Measurements from ENCODE around the gene ZHX3. TPM values are rescaled to one million over a fixed set of nuclear protein-coding genes. Genes with fewer than 3 reads are reported as not detected.
A peak's percentile ranks its signal among the peaks of the same experiment; 100 is the strongest.

The ZHX3 gene
- total RNA-seq, 2 donors from 2014 or later, result 10.9 to 11.9 TPM

- ATAC-seq (no peak), DNase-seq (no peak)
- Histone ChIP-seq H3K4me3 (no peak overlapping the region), H3K9me3 (no peaks in the 10 kb centered on the region), H3K36me3 (replicated peaks in 1 of 2; ENCODE audit: insufficient read depth in 1 of 2, low read depth in 2 of 2) (no peaks in the 10 kb centered on the region), H3K4me1 (peaks cover 14% of the 10 kb centered on the region), H3K27ac (peak overlapping the region in 1 of 4 donors; percentile 44), H3K27me3 (no peaks in the 10 kb centered on the region)
- intact Hi-C loops (cut with DNase I), result no loop called here
- WGBS, 2 donors, result 83 to 97% methylated on average over 1 of the region's 1 CpG
- TF ChIP-seq, protein P1, sequence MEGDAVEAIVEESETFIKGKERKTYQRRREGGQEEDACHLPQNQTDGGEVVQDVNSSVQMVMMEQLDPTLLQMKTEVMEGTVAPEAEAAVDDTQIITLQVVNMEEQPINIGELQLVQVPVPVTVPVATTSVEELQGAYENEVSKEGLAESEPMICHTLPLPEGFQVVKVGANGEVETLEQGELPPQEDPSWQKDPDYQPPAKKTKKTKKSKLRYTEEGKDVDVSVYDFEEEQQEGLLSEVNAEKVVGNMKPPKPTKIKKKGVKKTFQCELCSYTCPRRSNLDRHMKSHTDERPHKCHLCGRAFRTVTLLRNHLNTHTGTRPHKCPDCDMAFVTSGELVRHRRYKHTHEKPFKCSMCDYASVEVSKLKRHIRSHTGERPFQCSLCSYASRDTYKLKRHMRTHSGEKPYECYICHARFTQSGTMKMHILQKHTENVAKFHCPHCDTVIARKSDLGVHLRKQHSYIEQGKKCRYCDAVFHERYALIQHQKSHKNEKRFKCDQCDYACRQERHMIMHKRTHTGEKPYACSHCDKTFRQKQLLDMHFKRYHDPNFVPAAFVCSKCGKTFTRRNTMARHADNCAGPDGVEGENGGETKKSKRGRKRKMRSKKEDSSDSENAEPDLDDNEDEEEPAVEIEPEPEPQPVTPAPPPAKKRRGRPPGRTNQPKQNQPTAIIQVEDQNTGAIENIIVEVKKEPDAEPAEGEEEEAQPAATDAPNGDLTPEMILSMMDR (IDR thresholded peaks at IDR 0.05), result no peak
- no peak for TF ChIP-seq POLR2A (IDR thresholded peaks at IDR 0.05)
Observed at GRCh38 chr20:41222296-41222695, 95.2 kb downstream of the ZHX3 start.

GRCh38 chr20:41221614-41222218, 95.8 kb downstream of the ZHX3 start:
- Histone ChIP-seq H3K36me3 (replicated peaks in 1 of 2; ENCODE audit: insufficient read depth in 1 of 2, low read depth in 2 of 2) (no peaks in the 10 kb centered on the region), H3K27ac (no peak overlapping the region), H3K27me3 (no peaks in the 10 kb centered on the region), H3K4me1 (peaks cover 11% of the 10 kb centered on the region), H3K9me3 (no peaks in the 10 kb centered on the region), H3K4me3 (no peak overlapping the region)
- intact Hi-C loops (cut with DNase I), result no loop called here
- WGBS, 2 donors, result 85 to 94% methylated on average over 5 of the region's 5 CpGs
- TF ChIP-seq POLR2A (IDR thresholded peaks at IDR 0.05), result no peak
- TF ChIP-seq, protein P1 (IDR thresholded peaks at IDR 0.05), result no peak
- no peak for DNase-seq
- ATAC-seq, result no peak

DNA sequence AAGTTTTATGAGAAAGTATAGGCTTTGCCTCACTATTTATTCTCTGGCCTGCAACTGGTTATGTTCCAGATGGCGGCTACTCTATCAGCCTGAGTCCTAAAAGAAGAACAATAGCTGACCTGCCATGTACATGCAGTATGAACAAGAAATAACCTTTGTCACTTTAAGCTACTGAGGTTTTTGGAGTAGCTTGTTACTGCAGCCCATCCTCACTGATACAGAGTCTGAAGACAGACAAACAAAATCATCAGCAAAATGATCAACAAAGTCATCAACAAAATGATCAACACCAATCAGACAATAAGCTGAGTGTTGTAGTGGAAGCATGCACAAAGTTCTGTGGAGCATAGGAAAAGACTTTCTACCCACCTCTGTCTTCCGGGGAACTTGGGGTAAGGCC, 97.7 kb downstream of the ZHX3 start:
- Histone ChIP-seq H3K27ac (no peak overlapping the region), H3K27me3 (no peaks in the 10 kb centered on the region), H3K9me3 (no peaks in the 10 kb centered on the region), H3K4me1 (peaks cover 9% of the 10 kb centered on the region), H3K36me3 (replicated peaks in 1 of 2; ENCODE audit: insufficient read depth in 1 of 2, low read depth in 2 of 2) (no peaks in the 10 kb centered on the region), H3K4me3 (no peak overlapping the region)
- TF ChIP-seq, protein P1 (IDR thresholded peaks at IDR 0.05), result no peak
- no peak for TF ChIP-seq POLR2A (IDR thresholded peaks at IDR 0.05)
- ATAC-seq (no peak), DNase-seq (no peak)
- 88 to 95% methylated on average over 2 of the region's 2 CpGs for WGBS, 2 donors
- intact Hi-C loops (cut with DNase I), result no loop called here

- H3K27me3 ChIP-seq, result no peaks in the 10 kb centered on the region
- H3K36me3 ChIP-seq (replicated peaks in 1 of 2; ENCODE audit: insufficient read depth in 1 of 2, low read depth in 2 of 2), result no peaks in the 10 kb centered on the region
- H3K4me3 ChIP-seq, result no peak overlapping the region
- ATAC-seq (no peak), DNase-seq (no peak)
- peaks cover 9% of the 10 kb centered on the region for H3K4me1 ChIP-seq
- intact Hi-C loops (cut with DNase I), result no loop called here
- 96 to 97% methylated on average over 2 of the region's 2 CpGs for WGBS, 2 donors
- TF ChIP-seq, protein P1 (IDR thresholded peaks at IDR 0.05), result no peak
- no peak for TF ChIP-seq POLR2A (IDR thresholded peaks at IDR 0.05)
- no peak overlapping the region for H3K27ac ChIP-seq
- H3K9me3 ChIP-seq, result no peaks in the 10 kb centered on the region
Observed at GRCh38 chr20:41218466-41218865, 99.1 kb downstream of the ZHX3 start.

- no peak for ATAC-seq
- WGBS, 2 donors, result 79 to 82% methylated on average over 5 of the region's 5 CpGs
- TF ChIP-seq, protein P1 (IDR thresholded peaks at IDR 0.05), result no peak
- TF ChIP-seq POLR2A (IDR thresholded peaks at IDR 0.05), result no peak
Observed at GRCh38 chr20:41217422-41217821, 100.1 kb downstream of the ZHX3 start.

More at GRCh38 chr20:41217422-41217821, 100.1 kb downstream of the ZHX3 start:
- no peaks in the 10 kb centered on the region for H3K27me3 ChIP-seq
- no peaks in the 10 kb centered on the region for H3K36me3 ChIP-seq (replicated peaks in 1 of 2; ENCODE audit: insufficient read depth in 1 of 2, low read depth in 2 of 2)
- intact Hi-C loops (cut with DNase I), result no loop called here
- peaks cover 4% of the 10 kb centered on the region for H3K4me1 ChIP-seq
- no peak for DNase-seq
- no peak overlapping the region for H3K4me3 ChIP-seq
- no peaks in the 10 kb centered on the region for H3K9me3 ChIP-seq
- no peak overlapping the region for H3K27ac ChIP-seq
